ENCODE data around the gene STXBP5L.

GRCh38 chr3:121418182-121418581, 510.2 kb downstream of the STXBP5L start:
- TF ChIP-seq CTCF (IDR thresholded peaks at IDR 0.05), result no peak
- no peak for TF ChIP-seq POLR2A (IDR thresholded peaks at IDR 0.05)

All from ovary (tissue), 3 donors.